Liver (tissue), 9 donors: ENCODE data around the gene SS18L1. TPM values are rescaled to one million over a fixed set of nuclear protein-coding genes. Genes with fewer than 3 reads are reported as not detected.

Source experiments
- DNase-seq: peaks from one replicate; pipeline ENCODE4 v3.0.0-alpha.2; 2017; ENCODE audit warnings: low spot score
- H3K27ac ChIP-seq, 2 donors: one replicate each; pipeline ENCODE4 v1.7.0; 2013; ENCODE audit warnings: inconsistent platforms in 2 of 2, low read length in 2 of 2, control low read depth in 1 of 2, low read depth in 1 of 2, mild to moderate bottlenecking in 1 of 2
- H3K27me3 ChIP-seq, 4 donors: one replicate each; pipeline versions ENCODE4 v1.6.1 to v1.7.0; 2013; ENCODE audit warnings: low read length in 3 of 4, inconsistent platforms in 1 of 4, mild to moderate bottlenecking in 1 of 4, moderate library complexity in 1 of 4; ENCODE audit not compliant: control insufficient read depth in 4 of 4, insufficient read depth in 4 of 4
- H3K36me3 ChIP-seq, 4 donors: one replicate each; pipeline versions ENCODE4 v1.6.1 to v1.7.0; 2013; ENCODE audit warnings: low read length in 3 of 4, mild to moderate bottlenecking in 3 of 4, low read depth in 1 of 4, moderate library complexity in 1 of 4; ENCODE audit not compliant: control insufficient read depth in 4 of 4, insufficient read depth in 3 of 4
- H3K4me1 ChIP-seq, 4 donors: one replicate each; pipeline versions ENCODE4 v1.6.1 to v1.7.0; 2013; ENCODE audit warnings: low read length in 3 of 4, mild to moderate bottlenecking in 3 of 4, moderate library complexity in 1 of 4; ENCODE audit not compliant: control insufficient read depth in 4 of 4, insufficient read depth in 4 of 4
- H3K4me3 ChIP-seq, 3 donors: one replicate each; pipeline versions ENCODE4 v1.6.1 to v1.7.0; 2013; ENCODE audit warnings: low read length in 3 of 3, control low read depth in 1 of 3, low read depth in 1 of 3, mild to moderate bottlenecking in 1 of 3
- H3K9ac ChIP-seq, 2 donors: one replicate each; pipeline ENCODE4 v1.7.0; 2013; ENCODE audit warnings: low read length in 2 of 2, mild to moderate bottlenecking in 2 of 2, moderate library complexity in 2 of 2, control low read depth in 1 of 2, low read depth in 1 of 2
- H3K9me3 ChIP-seq, 4 donors: one replicate each; pipeline versions ENCODE4 v1.6.1 to v1.7.0; 2013; ENCODE audit warnings: low read length in 3 of 4; ENCODE audit not compliant: control insufficient read depth in 4 of 4
- EGR1 ChIP-seq, 2 donors: IDR thresholded peaks; 2 replicates each; pipeline ENCODE4 v1.6.1; 2016 to 2018; ENCODE audit warnings: antibody characterized with exemption in 2 of 2, low read depth in 2 of 2
- FOXA1 ChIP-seq: IDR thresholded peaks from 2 replicates; pipeline ENCODE4 v1.6.1; 2016; ENCODE audit warnings: antibody characterized with exemption
- FOXA2 ChIP-seq: IDR thresholded peaks from 2 replicates; pipeline ENCODE4 v1.6.1; 2016; ENCODE audit warnings: antibody characterized with exemption
- GABPA ChIP-seq, 2 donors: IDR thresholded peaks in 1 of 2; conservative IDR thresholded peaks in 1 of 2; 2 replicates each; pipeline ENCODE4 v1.6.1; 2016; ENCODE audit warnings: antibody characterized with exemption in 2 of 2, mild to moderate bottlenecking in 1 of 2, moderate library complexity in 1 of 2
- HNF4A ChIP-seq, 2 donors: conservative IDR thresholded peaks; 2 replicates each; pipeline ENCODE4 v1.6.1; 2016; ENCODE audit warnings: antibody characterized with exemption in 2 of 2, mild to moderate bottlenecking in 2 of 2
- HNF4G ChIP-seq: IDR thresholded peaks from 2 replicates; pipeline ENCODE4 v1.6.1; 2016; ENCODE audit warnings: antibody characterized with exemption
- JUND ChIP-seq, 2 donors: IDR thresholded peaks; 2 replicates each; pipeline ENCODE4 v1.6.1; 2016; ENCODE audit warnings: antibody characterized with exemption in 2 of 2
- NR2F2 ChIP-seq: IDR thresholded peaks from 2 replicates; pipeline ENCODE4 v1.6.1; 2016; ENCODE audit warnings: antibody characterized with exemption
- RAD21 ChIP-seq, 2 donors: IDR thresholded peaks; 2 replicates each; pipeline ENCODE4 v1.6.1; 2016; ENCODE audit warnings: antibody characterized with exemption in 2 of 2, mild to moderate bottlenecking in 2 of 2
- RXRA ChIP-seq, 2 donors: IDR thresholded peaks; 2 replicates each; pipeline ENCODE4 v1.6.1; 2017 to 2018; ENCODE audit warnings: antibody characterized with exemption in 2 of 2, mild to moderate bottlenecking in 1 of 2
- SP1 ChIP-seq: IDR thresholded peaks from 2 replicates; pipeline ENCODE4 v1.6.1; 2018; ENCODE audit warnings: antibody characterized with exemption, mild to moderate bottlenecking
- TAF1 ChIP-seq: conservative IDR thresholded peaks from 2 replicates; pipeline ENCODE4 v1.6.1; 2016; ENCODE audit warnings: antibody characterized with exemption, mild to moderate bottlenecking
- YY1 ChIP-seq: IDR thresholded peaks from 2 replicates; pipeline ENCODE4 v1.6.1; 2016; ENCODE audit warnings: antibody characterized with exemption, mild to moderate bottlenecking
- WGBS: extraction: QIAGEN DNeasy Blood & Tissue Kit; methylation state at CpG from one replicate; pipeline ENCODE4 v1.1.7; 2013; 5-methylcytosine and 5-hydroxymethylcytosine counted together
- polyA plus RNA-seq, 2 donors: library from polyadenylated mRNA; stranded (reverse) in 1 of 2; unstranded in 1 of 2; fragments of 200-250 nt in 1 of 2; fragments of >200 nt in 1 of 2; fragmentation: Nextera tagmentation in 1 of 2; extraction: Ambion mirVana in 1 of 2; gene quantifications; one replicate each; pipeline versions ENCODE4 v1.2.1 to v1.2.3, GENCODE V29; 2013 to 2015
- total RNA-seq, 2 donors: library from RNA; depleted of rRNA; stranded (reverse); fragments of >200 nt; gene quantifications; one replicate each; pipeline ENCODE4 v1.2.3, GENCODE V29; 2014
- TF ChIP-seq, protein P1 (sequence below): IDR thresholded peaks from 2 replicates; pipeline ENCODE4 v1.6.1; 2016; ENCODE audit warnings: antibody characterized with exemption
- TF ChIP-seq, protein P2 (sequence below): IDR thresholded peaks from 2 replicates; pipeline ENCODE4 v1.6.1; 2016; ENCODE audit warnings: antibody characterized with exemption
- TF ChIP-seq, protein P3 (sequence below): IDR thresholded peaks from 2 replicates; pipeline ENCODE4 v1.6.1; 2016; ENCODE audit warnings: antibody characterized with exemption, mild to moderate bottlenecking
- TF ChIP-seq, protein P4 (sequence below): IDR thresholded peaks from 2 replicates; pipeline ENCODE4 v1.6.1; 2016; ENCODE audit warnings: antibody characterized with exemption
- donor health status: healthy.
- donor health status: healthy.
- donor health status: healthy.
- donor health status: healthy.
- donor health status: healthy.

The SS18L1 gene
- total and polyA plus RNA-seq, 4 donors: 6.1 to 24.3 (median 16.7) TPM

DNA sequence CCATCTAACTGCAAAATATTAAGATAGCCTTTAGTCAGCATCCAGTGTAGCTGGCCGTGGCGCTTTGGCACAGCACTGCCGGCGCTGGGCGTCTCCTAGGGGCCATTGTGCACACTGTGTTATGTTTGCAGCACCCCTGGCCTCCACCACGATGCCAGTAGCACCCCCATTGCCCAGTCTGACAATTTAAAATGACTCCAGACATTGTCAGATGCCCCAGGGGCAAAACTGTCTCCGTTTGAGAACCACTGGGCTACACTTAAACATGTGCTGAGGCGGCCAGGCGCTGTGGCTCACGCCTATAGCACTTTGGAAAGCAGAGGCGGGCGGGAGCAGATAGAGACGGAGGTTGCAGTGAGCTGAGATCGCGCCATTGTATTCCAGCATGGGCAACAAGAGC is 33.3 kb downstream of the SS18L1 start:
- H3K4me1 ChIP-seq: peaks cover 3 to 36% (median 9%) of the 10 kb centered on the region in 4 donors
- no peaks in the 10 kb centered on the region for H3K27me3 ChIP-seq
- H3K9ac ChIP-seq: peak overlapping the region in 1 of 2 donors; percentile 75
- TF ChIP-seq YY1 (no peak), HNF4G (no peak), TAF1 (no peak), HNF4A (conservative IDR thresholded peaks at IDR 0.05) (no peak), FOXA1 (no peak), FOXA2 (no peak), JUND (IDR thresholded peaks at IDR 0.05) (no peak), GABPA (IDR thresholded peaks at IDR 0.05 in 1 of 2, conservative IDR thresholded peaks at IDR 0.05 in 1 of 2) (no peak), SP1 (no peak), NR2F2 (no peak), RAD21 (IDR thresholded peaks at IDR 0.05) (no peak), RXRA (IDR thresholded peaks at IDR 0.05) (no peak), EGR1 (IDR thresholded peaks at IDR 0.05; ENCODE audit: low read depth in 2 of 2) (no peak)
- TF ChIP-seq, protein P1, sequence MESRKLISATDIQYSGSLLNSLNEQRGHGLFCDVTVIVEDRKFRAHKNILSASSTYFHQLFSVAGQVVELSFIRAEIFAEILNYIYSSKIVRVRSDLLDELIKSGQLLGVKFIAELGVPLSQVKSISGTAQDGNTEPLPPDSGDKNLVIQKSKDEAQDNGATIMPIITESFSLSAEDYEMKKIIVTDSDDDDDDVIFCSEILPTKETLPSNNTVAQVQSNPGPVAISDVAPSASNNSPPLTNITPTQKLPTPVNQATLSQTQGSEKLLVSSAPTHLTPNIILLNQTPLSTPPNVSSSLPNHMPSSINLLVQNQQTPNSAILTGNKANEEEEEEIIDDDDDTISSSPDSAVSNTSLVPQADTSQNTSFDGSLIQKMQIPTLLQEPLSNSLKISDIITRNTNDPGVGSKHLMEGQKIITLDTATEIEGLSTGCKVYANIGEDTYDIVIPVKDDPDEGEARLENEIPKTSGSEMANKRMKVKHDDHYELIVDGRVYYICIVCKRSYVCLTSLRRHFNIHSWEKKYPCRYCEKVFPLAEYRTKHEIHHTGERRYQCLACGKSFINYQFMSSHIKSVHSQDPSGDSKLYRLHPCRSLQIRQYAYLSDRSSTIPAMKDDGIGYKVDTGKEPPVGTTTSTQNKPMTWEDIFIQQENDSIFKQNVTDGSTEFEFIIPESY: no peak
- TF ChIP-seq, protein P2, sequence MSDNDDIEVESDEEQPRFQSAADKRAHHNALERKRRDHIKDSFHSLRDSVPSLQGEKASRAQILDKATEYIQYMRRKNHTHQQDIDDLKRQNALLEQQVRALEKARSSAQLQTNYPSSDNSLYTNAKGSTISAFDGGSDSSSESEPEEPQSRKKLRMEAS: no peak
- TF ChIP-seq, protein P3, sequence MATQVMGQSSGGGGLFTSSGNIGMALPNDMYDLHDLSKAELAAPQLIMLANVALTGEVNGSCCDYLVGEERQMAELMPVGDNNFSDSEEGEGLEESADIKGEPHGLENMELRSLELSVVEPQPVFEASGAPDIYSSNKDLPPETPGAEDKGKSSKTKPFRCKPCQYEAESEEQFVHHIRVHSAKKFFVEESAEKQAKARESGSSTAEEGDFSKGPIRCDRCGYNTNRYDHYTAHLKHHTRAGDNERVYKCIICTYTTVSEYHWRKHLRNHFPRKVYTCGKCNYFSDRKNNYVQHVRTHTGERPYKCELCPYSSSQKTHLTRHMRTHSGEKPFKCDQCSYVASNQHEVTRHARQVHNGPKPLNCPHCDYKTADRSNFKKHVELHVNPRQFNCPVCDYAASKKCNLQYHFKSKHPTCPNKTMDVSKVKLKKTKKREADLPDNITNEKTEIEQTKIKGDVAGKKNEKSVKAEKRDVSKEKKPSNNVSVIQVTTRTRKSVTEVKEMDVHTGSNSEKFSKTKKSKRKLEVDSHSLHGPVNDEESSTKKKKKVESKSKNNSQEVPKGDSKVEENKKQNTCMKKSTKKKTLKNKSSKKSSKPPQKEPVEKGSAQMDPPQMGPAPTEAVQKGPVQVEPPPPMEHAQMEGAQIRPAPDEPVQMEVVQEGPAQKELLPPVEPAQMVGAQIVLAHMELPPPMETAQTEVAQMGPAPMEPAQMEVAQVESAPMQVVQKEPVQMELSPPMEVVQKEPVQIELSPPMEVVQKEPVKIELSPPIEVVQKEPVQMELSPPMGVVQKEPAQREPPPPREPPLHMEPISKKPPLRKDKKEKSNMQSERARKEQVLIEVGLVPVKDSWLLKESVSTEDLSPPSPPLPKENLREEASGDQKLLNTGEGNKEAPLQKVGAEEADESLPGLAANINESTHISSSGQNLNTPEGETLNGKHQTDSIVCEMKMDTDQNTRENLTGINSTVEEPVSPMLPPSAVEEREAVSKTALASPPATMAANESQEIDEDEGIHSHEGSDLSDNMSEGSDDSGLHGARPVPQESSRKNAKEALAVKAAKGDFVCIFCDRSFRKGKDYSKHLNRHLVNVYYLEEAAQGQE: no peak
- TF ChIP-seq, protein P4, sequence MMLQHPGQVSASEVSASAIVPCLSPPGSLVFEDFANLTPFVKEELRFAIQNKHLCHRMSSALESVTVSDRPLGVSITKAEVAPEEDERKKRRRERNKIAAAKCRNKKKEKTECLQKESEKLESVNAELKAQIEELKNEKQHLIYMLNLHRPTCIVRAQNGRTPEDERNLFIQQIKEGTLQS: no peak
- peak overlapping the region; percentile 97 to 98 for H3K27ac ChIP-seq
- H3K36me3 ChIP-seq: peaks cover 0 to 19% (median 6%) of the 10 kb centered on the region in 4 donors
- no peak for DNase-seq
- H3K9me3 ChIP-seq: no peaks in the 10 kb centered on the region
- 85% methylated on average over 15 of the region's 15 CpGs for WGBS
- H3K4me3 ChIP-seq: no peak overlapping the region

DNA sequence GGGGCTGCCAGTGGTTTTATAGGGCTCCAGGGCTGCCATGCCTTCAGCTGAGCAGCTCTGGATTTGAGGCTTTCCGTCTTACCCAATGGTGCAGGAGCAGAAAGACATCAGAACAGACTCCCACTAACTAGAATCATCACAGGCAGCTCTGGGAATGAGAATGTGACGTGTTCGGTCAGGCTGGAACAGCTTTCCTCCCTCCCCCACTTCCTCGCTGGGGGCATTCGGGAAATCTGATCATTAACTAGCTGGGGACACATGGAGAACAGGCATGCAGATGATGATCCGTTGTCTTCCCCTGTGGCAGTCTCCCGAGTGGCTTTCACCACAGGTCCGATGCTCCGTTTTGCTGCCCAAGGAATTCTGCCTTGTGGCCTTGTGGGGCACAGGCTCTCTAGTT is 33.7 kb downstream of the SS18L1 start:
- Histone ChIP-seq H3K4me3 (no peak overlapping the region), H3K27me3 (no peaks in the 10 kb centered on the region), H3K4me1 (peaks cover 3 to 37% (median 11%) of the 10 kb centered on the region in 4 donors), H3K9me3 (no peaks in the 10 kb centered on the region), H3K36me3 (peaks cover 0 to 19% (median 6%) of the 10 kb centered on the region in 4 donors), H3K9ac (peak overlapping the region in 1 of 2 donors; percentile 75), H3K27ac (peak overlapping the region; percentile 97 to 98)
- TF ChIP-seq, protein P3: peak; percentile 87
- peak; percentile 84 for TF ChIP-seq YY1
- TF ChIP-seq RAD21 (IDR thresholded peaks at IDR 0.05): peak; percentile 26 to 27
- peak; percentile 66 for TF ChIP-seq SP1
- TF ChIP-seq, protein P1: no peak
- no peak for TF ChIP-seq HNF4G
- peak; percentile 68 for TF ChIP-seq TAF1
- TF ChIP-seq FOXA1: peak; percentile 56
- peak in 1 of 2 donors; percentile 68 for TF ChIP-seq GABPA (IDR thresholded peaks at IDR 0.05 in 1 of 2, conservative IDR thresholded peaks at IDR 0.05 in 1 of 2)
- peak; percentile 45 to 68 for TF ChIP-seq HNF4A (conservative IDR thresholded peaks at IDR 0.05)
- no peak for TF ChIP-seq NR2F2
- peak; percentile 53 to 79 for TF ChIP-seq RXRA (IDR thresholded peaks at IDR 0.05)
- peak in 1 of 2 donors; percentile 32 for TF ChIP-seq JUND (IDR thresholded peaks at IDR 0.05)
- TF ChIP-seq, protein P2: peak; percentile 75
- TF ChIP-seq, protein P4: no peak
- TF ChIP-seq EGR1 (IDR thresholded peaks at IDR 0.05; ENCODE audit: low read depth in 2 of 2): peak in 1 of 2 donors; percentile 36
- no peak for DNase-seq
- 40% methylated on average over 9 of the region's 9 CpGs for WGBS
